WI38 (cell line): ENCODE results near the gene UST.

Source experiments
- H3K4me3 ChIP-seq: 2 replicates; pipeline ENCODE4 v1.5.1; 2011; ENCODE audit warnings: low read depth, mild to moderate bottlenecking, control low read depth, low read length
- TF ChIP-seq, protein P1 (sequence below): IDR thresholded peaks from 2 replicates; pipeline ENCODE4 v1.5.1; 2012; ENCODE audit warnings: low read depth, mild to moderate bottlenecking, control low read depth, low read length

UST gene

DNA sequence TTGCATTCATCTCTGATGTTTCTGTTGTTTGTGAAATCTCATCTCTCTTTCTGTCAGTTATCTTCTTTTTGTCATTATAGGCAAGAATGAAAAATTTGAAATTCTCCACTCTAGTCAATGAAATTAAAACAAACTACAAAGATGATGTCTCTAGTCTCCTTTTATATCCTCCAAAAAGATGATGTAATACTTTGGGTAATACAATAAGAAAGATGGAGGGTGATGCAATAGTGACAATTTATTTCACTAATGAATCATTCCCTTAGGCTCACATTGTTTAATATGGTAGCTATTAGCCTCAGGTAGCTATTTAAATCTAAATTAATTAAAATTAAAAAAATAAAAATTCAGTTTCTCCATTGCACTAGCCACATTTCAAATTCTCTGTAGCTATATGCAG is 145.4 kb downstream of the UST start:
- H3K4me3 ChIP-seq, result no peak overlapping the region
- TF ChIP-seq, protein P1, sequence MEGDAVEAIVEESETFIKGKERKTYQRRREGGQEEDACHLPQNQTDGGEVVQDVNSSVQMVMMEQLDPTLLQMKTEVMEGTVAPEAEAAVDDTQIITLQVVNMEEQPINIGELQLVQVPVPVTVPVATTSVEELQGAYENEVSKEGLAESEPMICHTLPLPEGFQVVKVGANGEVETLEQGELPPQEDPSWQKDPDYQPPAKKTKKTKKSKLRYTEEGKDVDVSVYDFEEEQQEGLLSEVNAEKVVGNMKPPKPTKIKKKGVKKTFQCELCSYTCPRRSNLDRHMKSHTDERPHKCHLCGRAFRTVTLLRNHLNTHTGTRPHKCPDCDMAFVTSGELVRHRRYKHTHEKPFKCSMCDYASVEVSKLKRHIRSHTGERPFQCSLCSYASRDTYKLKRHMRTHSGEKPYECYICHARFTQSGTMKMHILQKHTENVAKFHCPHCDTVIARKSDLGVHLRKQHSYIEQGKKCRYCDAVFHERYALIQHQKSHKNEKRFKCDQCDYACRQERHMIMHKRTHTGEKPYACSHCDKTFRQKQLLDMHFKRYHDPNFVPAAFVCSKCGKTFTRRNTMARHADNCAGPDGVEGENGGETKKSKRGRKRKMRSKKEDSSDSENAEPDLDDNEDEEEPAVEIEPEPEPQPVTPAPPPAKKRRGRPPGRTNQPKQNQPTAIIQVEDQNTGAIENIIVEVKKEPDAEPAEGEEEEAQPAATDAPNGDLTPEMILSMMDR, result no peak

DNA sequence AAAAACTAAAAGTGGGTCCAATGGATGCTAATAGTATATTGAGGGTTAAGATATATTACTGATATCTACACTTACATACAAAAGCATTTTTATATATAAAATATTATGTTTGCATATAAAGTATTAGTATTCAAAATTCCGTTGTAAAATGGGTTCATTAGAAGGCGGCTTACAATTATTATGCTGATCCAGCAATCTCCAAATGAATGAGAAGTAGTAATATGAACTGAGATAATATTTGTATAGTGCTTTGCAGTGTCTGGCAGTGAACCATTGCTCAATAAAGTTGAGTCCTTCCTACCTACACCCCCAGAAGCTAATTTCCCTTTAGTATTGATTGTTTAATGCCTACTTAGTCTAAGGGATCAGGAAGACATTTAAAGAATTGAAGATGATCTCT is 146.2 kb downstream of the UST start:
- TF ChIP-seq, protein P1, result no peak
- no peak overlapping the region for H3K4me3 ChIP-seq

DNA sequence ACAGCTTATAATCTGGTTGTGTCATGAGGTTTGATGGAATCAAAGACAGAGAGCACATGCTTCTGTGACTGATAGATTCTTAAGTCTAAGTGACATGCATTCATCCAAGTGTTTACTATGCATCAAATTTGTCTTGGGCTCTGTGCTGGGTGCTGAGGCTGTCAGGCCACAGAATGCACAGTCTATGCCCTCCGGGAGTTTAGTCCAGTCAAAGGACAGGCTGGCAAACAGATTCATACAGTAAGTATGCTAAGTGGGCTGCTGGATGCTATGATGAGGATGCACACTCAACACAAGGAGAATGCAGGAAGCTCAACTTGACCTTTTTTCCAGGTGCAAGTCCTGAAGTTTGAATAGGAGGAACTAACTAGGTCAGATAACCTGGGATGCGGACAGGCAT is 146.7 kb downstream of the UST start:
- H3K4me3 ChIP-seq, result no peak overlapping the region
- TF ChIP-seq, protein P1, result no peak

DNA sequence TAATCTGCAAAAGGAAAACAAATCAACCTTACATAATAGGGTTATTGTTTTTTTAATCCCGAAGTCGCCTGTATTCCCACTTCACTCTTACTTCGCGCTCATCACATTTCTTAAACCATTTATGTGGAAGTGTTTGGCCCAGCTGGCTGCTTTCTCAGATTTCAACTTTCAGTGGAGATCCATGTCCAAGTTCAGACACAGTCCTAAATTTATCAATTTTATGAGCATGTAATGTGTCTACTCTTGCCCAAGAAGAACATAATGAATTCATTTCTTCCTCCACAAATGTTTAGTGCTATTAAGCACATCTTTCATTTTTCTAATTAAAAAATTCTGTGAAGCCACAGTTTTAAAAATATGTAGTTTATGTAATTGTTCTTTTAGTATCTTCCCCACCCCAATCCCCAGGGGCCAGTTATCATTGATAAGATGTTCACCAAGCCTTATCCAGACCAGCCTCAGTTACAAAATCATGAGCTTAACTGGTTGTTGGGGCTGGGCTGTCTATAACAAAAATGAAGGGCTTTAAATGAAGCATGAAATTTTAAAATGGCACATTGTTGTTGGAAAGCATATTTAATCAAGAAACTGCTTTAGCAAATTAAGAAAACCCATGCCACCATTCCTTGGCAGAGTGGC is 151.7 kb downstream of the UST start:
- H3K4me3 ChIP-seq, result no peak overlapping the region
- TF ChIP-seq, protein P1, result no peak

DNA sequence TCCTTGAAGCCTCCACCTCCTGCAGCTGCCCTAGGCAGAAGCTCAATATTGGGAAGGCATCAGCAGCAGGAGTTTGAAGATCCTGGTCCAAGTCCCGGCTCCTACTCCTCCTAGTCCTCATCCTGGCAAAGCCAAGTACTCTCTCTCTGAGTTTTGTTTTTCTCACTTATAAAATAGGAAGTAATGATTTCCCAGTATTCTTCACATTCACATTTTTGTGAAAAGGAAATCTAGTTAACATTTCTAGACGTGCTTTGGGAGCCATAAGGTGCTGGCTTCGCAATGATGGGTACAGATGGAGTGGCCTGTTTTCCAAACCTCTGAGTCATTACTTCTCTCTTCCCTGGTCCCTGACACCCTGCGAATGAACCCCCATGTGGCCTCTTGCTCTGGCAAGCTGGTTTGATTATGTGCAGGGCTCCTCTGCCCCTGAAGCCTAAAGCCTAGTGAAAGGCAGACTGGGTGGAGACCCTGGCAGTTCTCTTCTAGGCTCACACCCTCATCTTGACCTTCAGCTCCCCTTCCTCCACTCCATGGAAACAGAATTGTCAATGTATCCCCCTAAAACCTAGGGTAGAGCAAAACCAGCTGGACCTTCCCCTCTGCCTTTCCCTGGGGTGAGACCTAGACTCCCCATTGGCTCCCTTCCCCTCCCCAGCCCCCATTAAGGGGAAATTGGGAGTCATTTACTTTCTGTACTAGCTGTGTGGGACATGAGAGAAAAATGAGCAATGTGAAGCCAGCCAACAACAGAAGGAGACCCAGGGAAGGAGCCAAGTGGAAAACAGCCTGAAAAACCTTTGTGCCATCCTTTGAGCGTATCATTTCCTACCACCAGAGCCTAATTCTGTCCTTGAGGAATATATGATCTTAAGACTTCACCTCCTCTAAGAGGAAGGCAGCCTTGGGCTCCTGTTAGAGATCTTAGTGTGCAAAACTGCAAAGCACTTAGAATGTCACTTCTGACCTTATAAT is 158.4 kb downstream of the UST start:
- no peak overlapping the region for H3K4me3 ChIP-seq
- TF ChIP-seq, protein P1, result no peak

DNA sequence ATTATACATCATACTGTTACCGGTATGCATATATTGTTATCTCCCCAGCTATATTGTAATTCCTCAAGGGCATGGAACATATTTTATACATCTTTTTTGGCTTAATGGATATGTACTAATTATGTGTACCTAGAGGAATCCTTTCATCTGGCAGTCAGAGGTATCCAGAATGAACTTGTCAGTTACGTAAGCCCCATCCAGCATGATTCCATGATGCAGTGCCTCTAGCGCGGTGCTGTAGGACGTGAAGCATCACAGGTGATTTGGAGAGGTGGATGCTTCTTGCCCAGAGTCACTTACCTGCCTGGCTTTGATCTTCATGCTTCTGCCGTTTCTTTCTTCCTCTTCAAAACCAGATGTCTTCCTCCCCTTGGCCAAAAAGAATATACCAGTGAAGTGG is 159.1 kb downstream of the UST start:
- H3K4me3 ChIP-seq, result no peak overlapping the region
- TF ChIP-seq, protein P1, result no peak

DNA sequence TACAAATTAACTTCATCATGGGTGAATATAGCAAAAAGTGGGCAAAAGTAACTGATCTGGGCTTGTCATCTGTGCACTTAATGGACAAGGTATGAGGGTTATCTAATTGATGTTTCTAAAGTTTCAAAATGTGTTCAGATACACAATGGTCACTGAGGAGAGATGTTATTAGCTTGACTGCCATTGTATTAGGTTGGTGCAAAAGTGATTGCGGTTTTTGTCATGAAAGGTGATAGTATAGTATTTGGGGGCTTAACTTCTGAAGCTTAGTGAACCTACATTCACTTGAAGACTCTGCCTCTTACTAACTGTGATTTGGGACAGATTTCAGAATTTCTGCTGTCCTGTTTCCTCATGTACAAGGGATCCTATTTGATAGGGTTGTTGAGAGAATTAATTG is 159.6 kb downstream of the UST start:
- no peak overlapping the region for H3K4me3 ChIP-seq
- TF ChIP-seq, protein P1, result no peak
